HEK293 (cell line): ENCODE results near the gene BCAS3.

Experiments used
- BCL11A ChIP-seq: fragments of 450-650 bp; formaldehyde crosslinking; IDR thresholded peaks from 2 replicates; pipeline ENCODE4 v1.5.1; 2016; ENCODE audit warnings: low read depth, missing biosample characterization, missing genetic modification characterization
- BCL11B ChIP-seq: fragments of 450-650 bp; formaldehyde crosslinking; IDR thresholded peaks from 2 replicates; pipeline ENCODE4 v1.5.1; 2016; ENCODE audit warnings: low read depth, missing biosample characterization, missing genetic modification characterization
- HOXA7 ChIP-seq: sonication (generic); formaldehyde crosslinking; IDR thresholded peaks from 2 replicates; pipeline ENCODE4 v1.8.1; 2022; ENCODE audit warnings: missing genetic modification reagents, borderline replicate concordance
- PRDM10 ChIP-seq: fragments of 450-650 bp; formaldehyde crosslinking; IDR thresholded peaks from 2 replicates; pipeline ENCODE4 v1.5.1; 2016; ENCODE audit warnings: missing biosample characterization, missing genetic modification characterization
- RBAK ChIP-seq: fragments of 450-650 bp; formaldehyde crosslinking; IDR thresholded peaks from 2 replicates; pipeline ENCODE4 v1.5.1; 2016; ENCODE audit warnings: missing biosample characterization, missing genetic modification characterization
- REPIN1 ChIP-seq: fragments of 450-650 bp; formaldehyde crosslinking; IDR thresholded peaks from 2 replicates; pipeline ENCODE4 v1.5.1; 2017; ENCODE audit warnings: missing biosample characterization, missing genetic modification characterization, low read depth
- SETDB1 ChIP-seq: IDR thresholded peaks from one replicate; pipeline ENCODE4 v1.6.1; 2017; ENCODE audit warnings: mild to moderate bottlenecking, low read length, moderate library complexity, mixed read lengths; ENCODE audit not compliant: insufficient read length
- ZBTB26 ChIP-seq: fragments of 450-650 bp; formaldehyde crosslinking; optimal IDR thresholded peaks from 2 replicates; pipeline ENCODE3; 2016; ENCODE audit warnings: missing biosample characterization, mild to moderate bottlenecking, missing genetic modification characterization
- ZNF175 ChIP-seq: fragments of 450-650 bp; formaldehyde crosslinking; IDR thresholded peaks from 2 replicates; pipeline ENCODE4 v1.5.1; 2016; ENCODE audit warnings: missing biosample characterization, missing genetic modification characterization
- ZNF48 ChIP-seq: fragments of 450-650 bp; formaldehyde crosslinking; IDR thresholded peaks from 2 replicates; pipeline ENCODE4 v1.5.1; 2016; ENCODE audit warnings: missing biosample characterization, missing genetic modification characterization
- ZNF513 ChIP-seq: fragments of 450-650 bp; IDR thresholded peaks from 2 replicates; pipeline ENCODE4 v1.5.1; 2018; ENCODE audit warnings: missing biosample characterization, missing genetic modification characterization
- ZNF776 ChIP-seq: fragments of 450-650 bp; formaldehyde crosslinking; IDR thresholded peaks from 2 replicates; pipeline ENCODE4 v1.5.0; 2017; ENCODE audit warnings: missing biosample characterization, missing genetic modification characterization, borderline replicate concordance
- TF ChIP-seq, protein P1 (sequence below): fragments of 450-650 bp; formaldehyde crosslinking; IDR thresholded peaks from 2 replicates; pipeline ENCODE4 v1.5.1; 2016; ENCODE audit warnings: missing biosample characterization, missing genetic modification characterization
- TF ChIP-seq, protein P2 (sequence below): fragments of 450-650 bp; formaldehyde crosslinking; IDR thresholded peaks from 2 replicates; pipeline ENCODE4 v1.5.1; 2016; ENCODE audit warnings: missing biosample characterization, missing genetic modification characterization

- TF ChIP-seq BCL11A (tag by site-specific recombination): no peak
- TF ChIP-seq, protein P1, sequence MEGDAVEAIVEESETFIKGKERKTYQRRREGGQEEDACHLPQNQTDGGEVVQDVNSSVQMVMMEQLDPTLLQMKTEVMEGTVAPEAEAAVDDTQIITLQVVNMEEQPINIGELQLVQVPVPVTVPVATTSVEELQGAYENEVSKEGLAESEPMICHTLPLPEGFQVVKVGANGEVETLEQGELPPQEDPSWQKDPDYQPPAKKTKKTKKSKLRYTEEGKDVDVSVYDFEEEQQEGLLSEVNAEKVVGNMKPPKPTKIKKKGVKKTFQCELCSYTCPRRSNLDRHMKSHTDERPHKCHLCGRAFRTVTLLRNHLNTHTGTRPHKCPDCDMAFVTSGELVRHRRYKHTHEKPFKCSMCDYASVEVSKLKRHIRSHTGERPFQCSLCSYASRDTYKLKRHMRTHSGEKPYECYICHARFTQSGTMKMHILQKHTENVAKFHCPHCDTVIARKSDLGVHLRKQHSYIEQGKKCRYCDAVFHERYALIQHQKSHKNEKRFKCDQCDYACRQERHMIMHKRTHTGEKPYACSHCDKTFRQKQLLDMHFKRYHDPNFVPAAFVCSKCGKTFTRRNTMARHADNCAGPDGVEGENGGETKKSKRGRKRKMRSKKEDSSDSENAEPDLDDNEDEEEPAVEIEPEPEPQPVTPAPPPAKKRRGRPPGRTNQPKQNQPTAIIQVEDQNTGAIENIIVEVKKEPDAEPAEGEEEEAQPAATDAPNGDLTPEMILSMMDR (tag by site-specific recombination): no peak
- no peak for TF ChIP-seq ZNF776 (tag by site-specific recombination)
- TF ChIP-seq RBAK: no peak
- no peak for TF ChIP-seq BCL11B (tag by site-specific recombination)
- TF ChIP-seq ZNF48: no peak
- TF ChIP-seq REPIN1 (tag by site-specific recombination): no peak
- TF ChIP-seq HOXA7 (CRISPR knock-in tag): no peak
- TF ChIP-seq PRDM10 (tag by site-specific recombination): no peak
- TF ChIP-seq SETDB1: no peak
- TF ChIP-seq, protein P2, sequence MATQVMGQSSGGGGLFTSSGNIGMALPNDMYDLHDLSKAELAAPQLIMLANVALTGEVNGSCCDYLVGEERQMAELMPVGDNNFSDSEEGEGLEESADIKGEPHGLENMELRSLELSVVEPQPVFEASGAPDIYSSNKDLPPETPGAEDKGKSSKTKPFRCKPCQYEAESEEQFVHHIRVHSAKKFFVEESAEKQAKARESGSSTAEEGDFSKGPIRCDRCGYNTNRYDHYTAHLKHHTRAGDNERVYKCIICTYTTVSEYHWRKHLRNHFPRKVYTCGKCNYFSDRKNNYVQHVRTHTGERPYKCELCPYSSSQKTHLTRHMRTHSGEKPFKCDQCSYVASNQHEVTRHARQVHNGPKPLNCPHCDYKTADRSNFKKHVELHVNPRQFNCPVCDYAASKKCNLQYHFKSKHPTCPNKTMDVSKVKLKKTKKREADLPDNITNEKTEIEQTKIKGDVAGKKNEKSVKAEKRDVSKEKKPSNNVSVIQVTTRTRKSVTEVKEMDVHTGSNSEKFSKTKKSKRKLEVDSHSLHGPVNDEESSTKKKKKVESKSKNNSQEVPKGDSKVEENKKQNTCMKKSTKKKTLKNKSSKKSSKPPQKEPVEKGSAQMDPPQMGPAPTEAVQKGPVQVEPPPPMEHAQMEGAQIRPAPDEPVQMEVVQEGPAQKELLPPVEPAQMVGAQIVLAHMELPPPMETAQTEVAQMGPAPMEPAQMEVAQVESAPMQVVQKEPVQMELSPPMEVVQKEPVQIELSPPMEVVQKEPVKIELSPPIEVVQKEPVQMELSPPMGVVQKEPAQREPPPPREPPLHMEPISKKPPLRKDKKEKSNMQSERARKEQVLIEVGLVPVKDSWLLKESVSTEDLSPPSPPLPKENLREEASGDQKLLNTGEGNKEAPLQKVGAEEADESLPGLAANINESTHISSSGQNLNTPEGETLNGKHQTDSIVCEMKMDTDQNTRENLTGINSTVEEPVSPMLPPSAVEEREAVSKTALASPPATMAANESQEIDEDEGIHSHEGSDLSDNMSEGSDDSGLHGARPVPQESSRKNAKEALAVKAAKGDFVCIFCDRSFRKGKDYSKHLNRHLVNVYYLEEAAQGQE (tag by site-specific recombination): no peak
- no peak for TF ChIP-seq ZNF513
- no peak for TF ChIP-seq ZBTB26 (tag by site-specific recombination)
- no peak for TF ChIP-seq ZNF175 (tag by site-specific recombination)
Observed at GRCh38 chr17:61218438-61218837, 540.8 kb downstream of the BCAS3 start.
